Measurements from ENCODE around the gene ZNF512B.
"Not testable (repeated sequence)": the region's sequence is repeated elsewhere in the genome, so short reads cannot be mapped to it uniquely, and the experiment has no call there.

ZNF512B gene

GRCh38 chr20:63969838-63970713, at the start of gene ZNF512B:
ZNF512B (minus strand) TSS chr20:63969930; CDS start chr20:63967950, 1,980 bp downstream.
- DNase-seq: peak; percentile 67

- DNase-seq: no peak
These were observed 45.9 kb upstream of the ZNF512B start for GRCh38 chr20:64015635-64016034.

- not testable (repeated sequence) for DNase-seq
These were observed 42.8 kb upstream of the ZNF512B start for GRCh38 chr20:64012385-64013154.

- DNase-seq: no peak
These were observed 41.6 kb upstream of the ZNF512B start for GRCh38 chr20:64011366-64011779.

- no peak for DNase-seq
These were observed 41.0 kb upstream of the ZNF512B start for GRCh38 chr20:64010711-64011237.

GRCh38 chr20:64009811-64010387, 40.2 kb upstream of the ZNF512B start:
- DNase-seq: no peak

- no peak for DNase-seq
These were observed 37.2 kb upstream of the ZNF512B start for GRCh38 chr20:64006902-64007301.

- DNase-seq: no peak
These were observed 36.8 kb upstream of the ZNF512B start for GRCh38 chr20:64006490-64006889.

GRCh38 chr20:64005394-64005793, 35.7 kb upstream of the ZNF512B start:
- DNase-seq: no peak

GRCh38 chr20:64003960-64004725, 34.4 kb upstream of the ZNF512B start:
- DNase-seq: no peak

- no peak for DNase-seq
These were observed 31.9 kb upstream of the ZNF512B start for GRCh38 chr20:64001607-64002011.

- DNase-seq: no peak
These were observed 31.2 kb upstream of the ZNF512B start for GRCh38 chr20:64000906-64001305.

- no peak for DNase-seq
These were observed 13.2 kb upstream of the ZNF512B start for GRCh38 chr20:63982937-63983336.

GRCh38 chr20:63980806-63981728, 11.3 kb upstream of the ZNF512B start, which contains the start of gene PRPF6:
PRPF6 (plus strand) TSS chr20:63981132; CDS start chr20:63981246, 114 bp downstream.
- DNase-seq: peak; percentile 97

GRCh38 chr20:63980317-63980805, 10.6 kb upstream of the ZNF512B start:
- DNase-seq: no peak

- DNase-seq: peak; percentile 69
These were observed 10.0 kb upstream of the ZNF512B start, which contains the start of gene SAMD10 for GRCh38 chr20:63979557-63980316. SAMD10 (minus strand) TSS chr20:63979642; CDS start chr20:63979467, 175 bp downstream.

- DNase-seq: peak; percentile 52
These were observed 9.5 kb upstream of the ZNF512B start for GRCh38 chr20:63979229-63979556.

GRCh38 chr20:63978319-63979228, 8.8 kb upstream of the ZNF512B start:
- peak; percentile 85 for DNase-seq

- DNase-seq: peak; percentile 72
These were observed 8.1 kb upstream of the ZNF512B start for GRCh38 chr20:63977739-63978276.

All from islet precursor cell (in vitro differentiated cells).